HG03378 (cell line): ENCODE measurements around the gene ARFGAP1.
"Not testable (repeated sequence)": the region's sequence is repeated elsewhere in the genome, so short reads cannot be mapped to it uniquely, and the experiment has no call there.

Experiments
- ATAC-seq: cut with Tn5 transposase; IDR thresholded peaks from one replicate; pipeline ENCODE4 v1.9.1; 2021; ENCODE audit warnings: mild to moderate bottlenecking, moderate library complexity; ENCODE audit not compliant: unreplicated experiment

Gene ARFGAP1

DNA sequence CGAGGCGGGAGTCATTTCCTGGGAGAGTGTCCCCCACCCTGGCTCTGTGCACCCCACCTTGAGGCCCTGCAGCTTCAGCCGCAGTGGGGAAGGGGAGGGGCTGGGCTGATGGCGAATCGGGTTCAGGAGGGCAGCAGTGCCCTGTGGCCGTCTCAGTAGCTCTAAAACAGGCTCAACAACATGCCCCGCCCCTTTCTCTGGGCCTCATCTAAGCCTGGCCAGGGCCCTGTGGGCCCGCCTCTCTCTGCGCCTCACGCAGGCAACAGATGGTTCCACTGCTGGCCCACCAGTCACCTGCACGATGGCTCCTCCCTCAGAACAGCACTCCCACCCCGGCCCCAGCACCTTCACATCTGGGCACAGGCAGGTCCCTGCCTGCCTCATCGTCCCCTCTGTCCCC, 58.3 kb downstream of the ARFGAP1 start:
- no peak for ATAC-seq

DNA sequence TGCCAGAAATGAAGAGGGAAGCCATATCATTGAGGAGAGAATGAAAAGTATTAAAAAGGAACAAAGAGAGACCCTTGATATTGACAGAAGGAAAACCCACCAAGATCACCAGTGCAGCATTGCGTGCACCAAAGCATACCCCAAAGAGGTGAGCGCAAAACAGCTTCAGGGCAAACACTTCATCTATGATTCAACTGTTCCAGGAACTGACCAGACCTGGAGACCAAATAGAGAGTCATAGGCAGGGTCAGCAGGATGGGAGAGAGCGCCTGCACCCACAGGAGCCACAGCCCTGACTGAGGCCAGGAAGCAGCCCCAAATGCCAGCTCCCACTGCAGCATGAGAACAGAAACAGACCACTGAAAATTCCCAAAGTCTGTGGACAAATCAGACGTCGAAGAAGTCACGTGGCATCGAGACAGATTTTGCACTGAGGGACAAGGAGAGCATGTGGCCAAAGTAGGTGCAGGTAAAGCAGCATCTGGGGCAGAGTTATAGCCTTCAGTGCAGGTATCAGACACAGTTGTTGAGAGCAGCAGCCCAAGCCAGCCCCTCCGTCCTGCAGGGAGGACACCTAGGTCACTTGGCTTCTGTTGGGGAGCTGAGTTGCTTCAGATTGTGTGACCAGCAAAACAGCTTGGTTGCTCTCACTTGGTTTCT, 59.3 kb downstream of the ARFGAP1 start:
- ATAC-seq = no peak

DNA sequence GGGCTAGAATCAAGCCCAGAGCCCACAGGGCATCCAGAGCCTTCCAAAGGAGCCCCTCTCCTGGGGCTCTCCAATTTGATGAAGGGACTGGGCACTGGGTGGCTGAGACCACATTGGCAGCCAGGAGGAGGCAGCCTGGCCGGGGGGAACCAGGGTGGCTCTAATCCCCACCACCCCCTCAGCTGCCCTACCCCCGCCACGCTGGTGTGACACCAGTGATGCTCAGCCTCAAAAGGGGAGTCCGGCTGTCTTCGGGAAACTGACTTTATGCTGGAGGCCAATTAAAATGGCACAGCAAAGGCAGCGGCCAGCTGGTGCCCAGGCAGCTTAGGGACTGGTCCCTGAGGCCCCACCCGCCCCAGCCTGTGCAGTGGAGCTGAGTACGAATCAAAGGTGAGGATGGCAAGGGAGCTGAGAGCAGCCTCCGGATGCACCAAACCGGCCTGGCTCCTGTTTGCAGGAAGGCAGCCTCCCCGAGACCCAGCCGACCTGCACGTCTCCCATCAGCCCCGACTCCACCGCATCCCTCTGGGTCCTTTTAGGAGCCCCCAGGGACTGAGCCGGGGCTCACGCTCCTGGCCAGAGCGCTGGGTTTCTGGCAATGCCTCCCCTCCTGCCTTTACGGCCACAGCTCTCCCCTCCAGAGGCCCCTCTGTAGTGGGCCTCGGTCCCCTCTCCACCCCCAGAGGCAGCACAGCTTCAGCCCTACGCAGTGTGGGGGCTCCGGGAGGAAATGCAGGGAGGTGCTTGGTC, 60.1 kb downstream of the ARFGAP1 start:
- no peak for ATAC-seq

DNA sequence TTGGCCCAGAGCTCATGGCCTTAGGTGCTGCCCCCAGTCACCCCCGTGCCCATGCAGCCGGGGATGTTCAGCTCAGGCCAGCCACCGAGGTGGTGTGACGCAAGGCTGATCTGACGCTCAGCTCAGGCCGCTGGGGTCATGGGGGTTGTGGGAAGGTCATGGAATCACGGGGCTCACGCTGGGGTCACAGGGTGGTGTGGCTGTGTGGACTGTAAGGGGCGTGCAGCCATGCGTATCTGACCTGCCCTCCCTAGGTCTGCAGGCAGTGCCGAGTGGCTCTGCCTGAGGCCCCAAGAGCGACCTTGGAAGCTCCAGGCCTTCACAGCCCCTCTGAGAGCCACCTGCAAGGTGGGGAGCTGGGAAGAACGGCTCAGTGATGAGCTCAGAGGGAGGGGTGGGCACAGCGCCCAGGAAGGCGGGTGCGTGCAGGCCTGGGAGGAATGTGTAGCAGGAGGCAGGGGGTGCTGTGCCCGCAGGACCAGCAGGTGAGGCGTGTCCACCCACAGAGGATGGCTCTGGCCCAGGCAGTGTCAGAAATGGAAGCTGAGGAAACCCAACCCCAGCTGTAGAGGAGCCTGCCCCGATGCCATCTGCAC, 60.7 kb downstream of the ARFGAP1 start:
- no peak for ATAC-seq

DNA sequence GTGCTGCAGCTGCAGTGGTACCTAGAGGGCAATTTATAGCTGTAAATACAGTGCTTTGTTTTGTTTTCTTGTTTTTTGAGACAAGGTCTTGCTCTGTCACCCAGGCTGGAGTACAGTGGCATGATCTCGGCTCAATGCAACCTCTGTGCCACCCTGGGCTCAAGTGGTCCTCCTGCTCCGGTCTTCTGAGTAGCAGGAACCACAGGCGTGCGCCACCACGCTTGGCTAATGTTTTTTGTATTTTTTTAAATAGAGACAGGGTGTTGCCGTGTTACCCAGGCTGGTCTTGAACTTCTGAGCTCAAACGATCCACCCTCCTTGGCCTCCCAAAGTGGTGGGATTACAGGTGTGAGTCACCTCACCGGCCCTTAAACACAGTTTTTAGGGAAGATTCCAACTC, 61.7 kb downstream of the ARFGAP1 start:
- no peak for ATAC-seq

DNA sequence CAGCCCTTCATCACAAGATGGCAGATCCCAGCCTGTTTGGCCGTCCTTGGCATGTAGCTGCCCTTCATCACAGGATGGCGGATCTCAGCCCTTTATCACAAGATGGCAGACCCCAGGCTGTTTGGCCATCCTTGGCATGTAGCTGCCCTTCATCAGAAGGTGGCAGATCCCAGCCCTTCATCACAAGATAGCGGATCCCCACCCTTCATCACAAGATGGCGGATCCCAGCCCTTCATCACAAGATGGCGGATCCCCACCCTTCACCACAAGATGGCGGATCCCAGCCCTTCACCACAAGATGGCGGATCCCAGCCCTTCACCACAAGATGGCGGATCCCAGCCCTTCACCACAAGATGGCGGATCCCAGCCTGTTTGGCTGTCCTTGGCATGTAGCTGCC, 62.4 kb downstream of the ARFGAP1 start:
- ATAC-seq = not testable (repeated sequence)

DNA sequence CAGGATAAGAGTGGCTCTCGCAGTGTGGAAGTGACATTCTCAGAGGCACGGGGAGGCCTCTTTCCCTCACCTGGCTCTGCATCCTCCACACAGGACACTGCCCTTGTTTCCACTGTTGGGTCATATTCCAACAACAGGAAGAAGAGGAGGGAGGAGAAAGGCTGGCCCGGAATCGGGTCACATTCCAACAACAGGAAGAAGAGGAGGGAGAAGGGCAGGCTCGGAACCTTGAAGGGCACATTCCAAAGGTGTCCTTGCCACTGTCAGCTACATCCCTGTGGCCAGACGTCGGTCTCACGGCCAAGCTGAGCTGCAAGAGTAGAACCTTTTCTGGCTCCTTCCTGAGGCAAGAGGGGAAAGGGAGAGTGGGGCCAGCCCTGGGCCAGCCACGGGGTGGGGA, 63.1 kb downstream of the ARFGAP1 start:
- ATAC-seq = no peak

DNA sequence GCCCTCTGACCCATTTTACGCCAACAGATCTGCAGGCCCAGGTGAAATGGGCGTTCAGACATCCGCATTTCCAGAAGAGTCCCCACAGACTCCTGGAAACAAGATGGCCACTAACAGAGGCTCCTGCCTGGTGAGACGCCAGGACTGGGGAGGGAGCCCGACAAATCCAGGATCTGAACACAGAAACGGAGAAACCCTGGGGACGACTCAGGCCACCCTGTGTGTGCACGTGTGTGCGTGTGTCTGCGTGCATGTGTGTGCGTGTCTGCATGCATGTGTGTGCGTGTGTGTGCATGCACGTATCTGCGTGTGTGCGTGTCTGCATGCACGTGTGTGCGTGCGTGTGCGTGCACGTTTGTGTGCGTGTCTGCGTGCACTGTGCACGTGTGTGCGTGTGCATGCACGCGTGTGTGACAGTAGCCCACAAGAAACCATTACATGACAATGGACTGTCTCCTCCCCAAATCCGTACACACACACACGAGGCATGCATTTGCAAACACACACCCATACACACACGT, 63.7 kb downstream of the ARFGAP1 start:
- no peak for ATAC-seq

DNA sequence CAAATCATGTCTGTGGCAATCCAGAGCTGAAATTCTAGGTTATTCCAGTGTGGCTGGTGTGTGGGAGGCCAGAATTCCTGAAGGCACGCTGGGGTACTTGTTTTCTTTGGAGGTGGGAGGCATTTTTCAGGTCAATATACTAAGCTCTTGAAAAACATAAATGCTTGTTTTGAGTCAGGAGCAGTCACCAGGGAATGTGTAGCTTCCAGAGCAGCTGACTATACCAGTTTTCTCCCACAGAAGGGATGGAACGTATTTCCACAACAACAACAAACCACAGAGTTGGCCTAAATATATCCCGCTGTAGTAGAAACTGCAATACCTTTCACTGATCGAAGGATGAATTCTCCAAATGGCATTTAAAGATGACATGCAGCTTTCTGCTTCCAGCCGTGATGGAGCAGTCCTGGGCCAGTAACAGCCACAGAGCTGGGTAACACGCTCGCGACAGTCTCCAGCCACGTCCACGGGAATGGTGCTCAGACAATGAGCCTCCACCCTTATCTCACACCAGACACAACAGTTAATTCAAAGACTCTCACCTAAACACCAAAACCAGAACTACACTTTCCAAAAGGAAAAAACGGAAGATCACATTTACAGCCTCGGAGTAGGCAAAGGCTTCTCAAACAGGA, 65.3 kb downstream of the ARFGAP1 start:
- ATAC-seq = no peak
